IPS-20b (cell line): ENCODE data around the gene GADD45G.

ENCODE experiments used
- H3K27ac ChIP-seq: one replicate; pipeline ENCODE4 v1.5.1; 2013; ENCODE audit warnings: low read length
- H3K27me3 ChIP-seq: 2 replicates; pipeline ENCODE4 v1.6.1; 2013; ENCODE audit warnings: mild to moderate bottlenecking, low read length, inconsistent platforms; ENCODE audit not compliant: insufficient read depth
- H3K36me3 ChIP-seq: 2 replicates; pipeline ENCODE4 v1.6.1; 2013; ENCODE audit warnings: low read depth, mild to moderate bottlenecking, inconsistent platforms, low read length, moderate library complexity; ENCODE audit not compliant: insufficient read depth
- H3K4me1 ChIP-seq: 2 replicates; pipeline ENCODE4 v1.6.1; 2013; ENCODE audit warnings: mild to moderate bottlenecking, control low read depth, inconsistent platforms, low read length, moderate library complexity; ENCODE audit not compliant: insufficient read depth
- H3K4me3 ChIP-seq: 2 replicates; pipeline ENCODE4 v1.5.1; 2013; ENCODE audit warnings: mild to moderate bottlenecking, low read length, inconsistent platforms
- H3K9ac ChIP-seq: 2 replicates; pipeline ENCODE4 v1.6.1; 2013; ENCODE audit warnings: low read depth, mild to moderate bottlenecking, inconsistent platforms, low read length, moderate library complexity
- H3K9me3 ChIP-seq: 2 replicates; pipeline ENCODE4 v1.6.1; 2013; ENCODE audit warnings: mild to moderate bottlenecking, low read depth, low read length, inconsistent platforms; ENCODE audit not compliant: insufficient read depth

Gene GADD45G

GRCh38 chr9:89594811-89595550, 9.8 kb upstream of the GADD45G start:
- H3K4me3 ChIP-seq = no peak overlapping the region
- H3K9ac ChIP-seq = no peak overlapping the region
- peaks cover 4% of the 10 kb centered on the region for H3K27me3 ChIP-seq
- no peaks in the 10 kb centered on the region for H3K9me3 ChIP-seq
- H3K27ac ChIP-seq = no peak overlapping the region
- peaks cover 7% of the 10 kb centered on the region for H3K4me1 ChIP-seq
- no peaks in the 10 kb centered on the region for H3K36me3 ChIP-seq

- Histone ChIP-seq H3K9ac (no peak overlapping the region), H3K4me3 (no peak overlapping the region), H3K27me3 (peaks cover 11% of the 10 kb centered on the region), H3K27ac (no peak overlapping the region), H3K4me1 (peaks cover 7% of the 10 kb centered on the region), H3K9me3 (no peaks in the 10 kb centered on the region), H3K36me3 (no peaks in the 10 kb centered on the region)
Observed at GRCh38 chr9:89595646-89596045, 9.2 kb upstream of the GADD45G start.

DNA sequence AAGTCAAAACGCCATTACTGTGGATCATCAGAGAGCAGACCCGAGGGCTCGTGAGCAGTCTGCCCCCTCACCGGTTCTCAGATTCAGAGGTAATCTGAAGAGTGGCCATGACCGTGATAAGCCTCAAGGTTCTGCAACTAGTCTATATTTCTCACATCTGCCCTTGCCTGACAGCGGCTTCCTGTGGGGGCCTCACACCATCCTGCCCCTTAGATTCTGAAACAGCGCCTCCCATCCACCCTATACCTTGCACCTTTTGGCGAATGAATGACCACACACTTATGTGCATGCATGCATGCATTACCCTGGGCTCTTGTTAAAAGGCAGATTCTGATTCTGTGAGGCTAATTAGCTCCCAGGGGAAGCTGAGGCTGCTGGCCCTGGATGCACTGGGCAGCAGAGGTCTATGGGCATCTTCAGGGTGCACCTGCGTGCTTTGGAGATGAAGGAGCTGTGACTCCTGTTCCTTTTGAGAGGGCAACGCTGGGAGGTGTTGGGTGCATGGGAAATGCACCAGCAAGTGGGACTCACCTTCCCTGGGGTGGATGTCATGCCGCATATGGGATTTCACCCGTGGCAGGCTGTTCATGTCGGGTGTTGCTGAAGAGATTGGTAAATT, 7.8 kb upstream of the GADD45G start:
- Histone ChIP-seq H3K27ac (no peak overlapping the region), H3K4me3 (no peak overlapping the region), H3K9me3 (no peaks in the 10 kb centered on the region), H3K27me3 (peaks cover 25% of the 10 kb centered on the region), H3K9ac (no peak overlapping the region), H3K36me3 (no peaks in the 10 kb centered on the region), H3K4me1 (peaks cover 7% of the 10 kb centered on the region)

DNA sequence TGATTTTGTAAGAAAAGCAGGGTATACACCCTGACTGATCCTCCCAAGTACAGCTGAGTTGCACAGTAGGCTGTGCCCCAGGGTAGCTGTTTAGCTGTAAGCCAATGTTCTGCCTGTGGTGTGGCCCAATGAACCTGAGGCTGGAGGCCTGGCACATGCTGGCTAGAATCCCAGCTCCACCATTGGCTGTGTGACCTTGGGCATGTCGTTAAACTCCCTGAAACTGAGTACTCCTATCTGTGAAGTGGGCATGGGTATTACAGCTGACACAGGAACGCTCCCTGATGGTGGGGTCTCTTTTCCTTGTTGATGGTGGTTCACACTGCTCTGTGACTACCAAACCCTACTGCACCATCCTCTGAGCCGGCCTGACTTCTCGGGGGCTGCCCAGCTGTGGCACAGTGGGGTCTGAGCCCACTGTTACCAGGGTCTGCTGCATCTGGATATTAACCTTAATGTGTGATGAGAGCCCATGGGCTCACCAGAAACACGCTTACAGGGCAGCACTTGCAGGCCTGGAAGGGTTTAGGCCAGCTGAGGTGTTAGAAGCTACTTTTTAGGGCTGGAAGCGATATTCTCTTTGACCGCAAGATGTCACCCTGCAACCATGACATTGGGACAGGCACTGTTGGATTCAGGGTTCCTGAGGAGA, 7.0 kb upstream of the GADD45G start:
- H3K27me3 ChIP-seq = peaks cover 25% of the 10 kb centered on the region
- H3K4me3 ChIP-seq = no peak overlapping the region
- H3K4me1 ChIP-seq = peaks cover 7% of the 10 kb centered on the region
- H3K9ac ChIP-seq = no peak overlapping the region
- no peaks in the 10 kb centered on the region for H3K9me3 ChIP-seq
- no peaks in the 10 kb centered on the region for H3K36me3 ChIP-seq
- no peak overlapping the region for H3K27ac ChIP-seq

GRCh38 chr9:89598363-89598713, 6.5 kb upstream of the GADD45G start:
- no peaks in the 10 kb centered on the region for H3K36me3 ChIP-seq

GRCh38 chr9:89598926-89599325, 5.9 kb upstream of the GADD45G start:
- no peak overlapping the region for H3K27ac ChIP-seq
- no peaks in the 10 kb centered on the region for H3K9me3 ChIP-seq
- no peaks in the 10 kb centered on the region for H3K36me3 ChIP-seq
- H3K27me3 ChIP-seq = peaks cover 30% of the 10 kb centered on the region
- peaks cover 4% of the 10 kb centered on the region; the same call in 1 of the 2 replicates for H3K4me1 ChIP-seq
- H3K4me3 ChIP-seq = no peak overlapping the region
- no peak overlapping the region for H3K9ac ChIP-seq

More at GRCh38 chr9:89598363-89598713, 6.5 kb upstream of the GADD45G start:
- H3K27ac ChIP-seq = no peak overlapping the region
- peaks cover 28% of the 10 kb centered on the region for H3K27me3 ChIP-seq
- peaks cover 6% of the 10 kb centered on the region for H3K4me1 ChIP-seq
- H3K9me3 ChIP-seq = no peaks in the 10 kb centered on the region
- no peak overlapping the region for H3K9ac ChIP-seq
- no peak overlapping the region for H3K4me3 ChIP-seq

DNA sequence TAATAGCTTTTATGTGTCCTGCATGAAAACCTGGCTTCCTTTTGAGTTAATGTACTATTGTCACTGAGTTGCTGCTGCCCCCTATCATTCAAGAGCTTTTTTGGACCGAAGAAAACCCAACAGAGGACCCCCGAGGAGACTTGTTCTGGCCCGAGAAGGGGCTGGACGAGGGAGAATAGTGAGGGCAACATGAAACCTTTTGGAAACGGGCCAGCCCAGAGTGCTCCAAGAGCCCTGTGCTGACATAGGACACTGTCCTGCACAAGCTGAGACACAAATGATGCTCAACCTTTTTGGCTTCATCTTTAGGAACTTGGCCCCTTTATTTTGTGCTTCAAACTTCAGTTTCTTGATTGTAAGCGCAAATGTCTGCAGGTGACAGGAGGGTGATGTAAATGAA, 4.0 kb upstream of the GADD45G start:
- no peaks in the 10 kb centered on the region for H3K36me3 ChIP-seq
- H3K9ac ChIP-seq = no peak overlapping the region
- no peak overlapping the region for H3K27ac ChIP-seq
- peaks cover 40% of the 10 kb centered on the region for H3K27me3 ChIP-seq
- no peaks in the 10 kb centered on the region for H3K9me3 ChIP-seq
- no peak overlapping the region for H3K4me3 ChIP-seq
- peaks cover 7% of the 10 kb centered on the region; the same call in 1 of the 2 replicates for H3K4me1 ChIP-seq

- Histone ChIP-seq H3K27ac (no peak overlapping the region), H3K9me3 (no peaks in the 10 kb centered on the region), H3K27me3 (peaks cover 44% of the 10 kb centered on the region), H3K4me1 (peaks cover 9% of the 10 kb centered on the region; the same call in 1 of the 2 replicates), H3K4me3 (no peak overlapping the region), H3K9ac (no peak overlapping the region), H3K36me3 (0 out of 2 replicates have a peak, but pooled peaks cover 2% of the 10 kb centered on the region)
Observed at GRCh38 chr9:89601306-89601705, 3.5 kb upstream of the GADD45G start.

- no peak overlapping the region for H3K27ac ChIP-seq
- no peaks in the 10 kb centered on the region for H3K9me3 ChIP-seq
- peaks cover 51% of the 10 kb centered on the region for H3K27me3 ChIP-seq
- H3K4me1 ChIP-seq = peaks cover 16% of the 10 kb centered on the region; the same call in 1 of the 2 replicates
- no peak overlapping the region for H3K9ac ChIP-seq
- H3K36me3 ChIP-seq = 0 out of 2 replicates have a peak, but pooled peaks cover 4% of the 10 kb centered on the region
- no peak overlapping the region for H3K4me3 ChIP-seq
Observed at GRCh38 chr9:89601856-89602562, 2.8 kb upstream of the GADD45G start.

DNA sequence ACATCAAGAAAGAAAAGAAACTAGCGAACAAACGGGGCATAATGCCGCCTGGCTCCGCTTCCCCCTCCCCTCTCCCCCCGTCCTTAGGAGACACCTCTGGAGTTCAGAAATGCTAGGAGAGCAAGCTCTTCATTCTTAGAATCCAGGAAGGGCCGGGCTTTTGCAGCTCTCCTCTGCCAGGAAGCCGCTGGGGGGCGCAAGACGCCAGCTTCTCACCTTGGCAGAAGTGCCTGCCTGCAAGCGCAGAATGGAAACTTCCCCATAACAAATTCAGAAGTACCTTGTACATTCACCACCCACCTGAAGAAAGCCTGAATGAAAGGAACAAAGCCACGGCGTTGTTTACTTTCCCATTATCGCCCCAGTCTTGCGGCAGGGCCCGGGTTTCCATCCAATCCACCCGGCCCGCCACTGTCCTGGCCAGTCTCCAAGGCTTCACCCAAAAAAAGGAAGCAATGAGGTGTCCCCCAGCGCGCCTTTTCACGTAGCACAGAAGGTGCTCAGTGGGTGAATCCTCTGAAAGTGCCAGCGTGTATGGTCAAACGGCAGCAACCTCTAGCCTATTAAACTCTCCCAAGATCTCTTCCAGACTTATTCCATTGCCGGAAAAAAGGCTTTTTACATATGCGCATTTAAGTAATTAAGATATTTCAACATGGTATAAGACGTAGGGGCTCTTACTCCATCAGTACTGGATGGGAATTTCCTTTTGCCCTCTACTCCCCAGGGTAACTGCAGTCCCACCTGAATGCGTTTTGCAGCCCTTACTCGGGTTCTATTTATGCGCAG, 1.6 kb upstream of the GADD45G start:
- H3K9me3 ChIP-seq = no peaks in the 10 kb centered on the region
- H3K27me3 ChIP-seq = peaks cover 63% of the 10 kb centered on the region
- H3K4me3 ChIP-seq = peak overlapping the region; percentile 72
- peaks cover 18% of the 10 kb centered on the region; the same call in 1 of the 2 replicates for H3K4me1 ChIP-seq
- peaks cover 4% of the 10 kb centered on the region; the same call in 1 of the 2 replicates for H3K36me3 ChIP-seq
- no peak overlapping the region for H3K27ac ChIP-seq
- peak overlapping the region; percentile 62 for H3K9ac ChIP-seq
